ENCODE results near the gene SSBP4. TPM values are rescaled to one million over a fixed set of nuclear protein-coding genes. Genes with fewer than 3 reads are reported as not detected.
A peak's percentile ranks its signal among the peaks of the same experiment; 100 is the strongest.

SSBP4 gene
- total RNA-seq, 4 donors from 2014 or later: 28.8 to 42.0 (median 36.0) TPM

GRCh38 chr19:18437491-18438330 lies 18.5 kb downstream of the SSBP4 start, which contains the start of gene ISYNA1:
Gene ISYNA1, minus strand, starts transcription at chr19:18438133. Its CDS starts 154 bp downstream, at chr19:18437979.
- peak within 1 kb of the TSS; percentile 24 for H3K4me3 ChIP-seq (ENCODE audit: low read depth, poor library complexity, severe bottlenecking)
- peak in 1 of 2 donors; percentile 93 for DNase-seq (ENCODE audit: low spot score in 2 of 2)
- WGBS, 2 donors: 1 to 2% methylated on average over 22 to 41 of the region's 99 CpGs
- TF ChIP-seq CTCF (IDR thresholded peaks at IDR 0.05) (no peak), POLR2A (IDR thresholded peaks at IDR 0.05) (no peak)
- intact Hi-C loops (cut with DNase I; ENCODE audit: low total_unique reads): no loop called here

- no peak for DNase-seq (ENCODE audit: low spot score in 2 of 2)
- 21 to 29% methylated on average over 19 to 23 of the region's 24 CpGs for WGBS, 2 donors
These were observed 19.3 kb downstream of the SSBP4 start for GRCh38 chr19:18438331-18439024.

DNA sequence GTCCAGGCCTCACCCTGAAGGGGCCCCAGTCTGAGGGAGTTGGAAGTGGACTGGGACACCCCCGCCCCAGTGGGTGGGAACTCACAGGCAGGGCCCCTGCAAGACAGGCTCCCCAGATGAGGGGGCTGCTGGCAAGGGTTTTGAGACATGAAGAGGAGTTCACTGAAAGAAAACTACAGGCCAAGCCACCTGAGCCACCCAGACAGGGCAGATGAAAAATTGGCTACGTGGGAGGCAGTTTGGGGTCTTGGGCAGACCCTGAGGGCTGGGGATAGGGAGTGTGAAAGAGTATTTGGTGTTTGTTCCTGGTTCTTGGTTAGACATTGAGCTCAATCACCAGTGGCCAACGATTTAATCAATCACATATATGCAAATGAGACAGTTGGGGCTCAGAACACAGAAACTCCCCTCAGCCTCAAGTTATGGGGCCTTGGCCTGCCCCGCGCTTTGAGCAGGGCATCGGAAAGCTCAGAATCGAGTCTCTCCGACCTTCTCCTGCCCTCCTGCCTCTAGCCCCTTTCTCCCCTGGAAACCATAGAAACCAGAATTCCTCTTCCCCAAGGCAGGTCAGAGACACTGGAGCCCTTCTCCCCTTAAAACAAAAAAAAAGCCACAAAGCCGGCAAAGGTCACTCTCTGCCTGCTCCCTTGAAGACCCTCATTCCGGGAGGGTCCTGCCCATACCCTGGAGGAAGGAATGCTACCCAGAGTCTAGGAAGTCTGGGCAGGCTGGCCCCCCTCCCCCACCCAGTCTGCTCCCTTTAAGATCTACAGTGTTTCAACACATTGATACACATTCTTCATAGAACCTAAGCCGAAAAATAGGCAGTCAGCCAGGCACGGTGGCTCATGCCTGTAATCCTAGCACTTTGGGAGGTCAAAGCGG lies 20.1 kb downstream of the SSBP4 start:
- 50 to 60% methylated on average over 13 of the region's 13 CpGs for WGBS, 2 donors
- intact Hi-C loops (cut with DNase I; ENCODE audit: low total_unique reads): no loop called here

More at GRCh38 chr19:18438331-18439024, 19.3 kb downstream of the SSBP4 start:
- TF ChIP-seq CTCF (IDR thresholded peaks at IDR 0.05): no peak
- TF ChIP-seq POLR2A (IDR thresholded peaks at IDR 0.05): no peak
- no peak overlapping the region for H3K4me3 ChIP-seq (ENCODE audit: low read depth, poor library complexity, severe bottlenecking)
- intact Hi-C loops (cut with DNase I; ENCODE audit: low total_unique reads): no loop called here

DNA sequence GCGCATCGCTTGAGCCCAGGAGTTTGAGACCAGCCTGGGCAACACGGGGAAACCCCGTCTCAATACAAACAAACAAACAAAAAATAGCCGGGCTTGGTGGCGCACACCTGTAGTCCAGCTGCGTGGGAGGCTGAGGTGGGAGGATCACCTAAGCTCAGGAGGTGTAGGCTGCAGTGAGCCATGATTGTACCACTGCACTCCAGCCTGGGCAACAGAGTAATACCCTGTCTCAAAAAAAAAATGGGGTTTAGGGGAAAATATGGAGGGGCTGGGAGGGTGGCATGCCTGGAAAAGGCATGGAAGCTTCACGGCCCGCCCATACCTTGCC lies 20.7 kb downstream of the SSBP4 start:
- H3K4me3 ChIP-seq (ENCODE audit: low read depth, poor library complexity, severe bottlenecking): no peak overlapping the region
- WGBS, 2 donors: 71 to 84% methylated on average over 9 of the region's 9 CpGs
- no peak for TF ChIP-seq POLR2A (IDR thresholded peaks at IDR 0.05)
- intact Hi-C loops (cut with DNase I; ENCODE audit: low total_unique reads): no loop called here
- no peak for DNase-seq (ENCODE audit: low spot score in 2 of 2)

More for the DNA sequence above, 20.1 kb downstream of the SSBP4 start:
- TF ChIP-seq CTCF (IDR thresholded peaks at IDR 0.05) (no peak), POLR2A (IDR thresholded peaks at IDR 0.05) (no peak)
- DNase-seq (ENCODE audit: low spot score in 2 of 2): no peak
- H3K4me3 ChIP-seq (ENCODE audit: low read depth, poor library complexity, severe bottlenecking): no peak overlapping the region

- H3K4me3 ChIP-seq (ENCODE audit: low read depth, poor library complexity, severe bottlenecking): no peak overlapping the region
- intact Hi-C loops (cut with DNase I; ENCODE audit: low total_unique reads): no loop called here
- DNase-seq (ENCODE audit: low spot score in 2 of 2): no peak
- TF ChIP-seq POLR2A (IDR thresholded peaks at IDR 0.05) (no peak), CTCF (IDR thresholded peaks at IDR 0.05) (no peak)
- 48 to 49% methylated on average over 11 of the region's 11 CpGs for WGBS, 2 donors
These were observed 21.2 kb downstream of the SSBP4 start for GRCh38 chr19:18440415-18440877.

Data from lower leg skin (tissue), 4 donors.